ENCODE data around the gene ETNPPL.

ETNPPL gene

GRCh38 chr4:108763986-108764385 is 1.1 kb upstream of the ETNPPL start:
- Histone ChIP-seq H3K27me3 (ENCODE audit: insufficient read depth, low read length, poor library complexity) (peaks cover 7% of the 10 kb centered on the region), H3K27ac (ENCODE audit: low read length) (no peak overlapping the region), H2AFZ (ENCODE audit: low read depth, low read length) (no peak overlapping the region), H3K9ac (ENCODE audit: low read depth, low read length) (no peak overlapping the region), H3K9me3 (ENCODE audit: insufficient read depth, low read length, severe bottlenecking) (peaks cover 4% of the 10 kb centered on the region), H3K79me2 (ENCODE audit: insufficient read depth, low read length) (no peaks in the 10 kb centered on the region), H4K20me1 (ENCODE audit: insufficient read depth, low read length) (no peaks in the 10 kb centered on the region), H3K4me3 (ENCODE audit: low read depth in 1 of 2, low read length in 2 of 2) (no peak overlapping the region), H3K4me2 (ENCODE audit: insufficient read depth, low read length) (no peak overlapping the region), H3K4me1 (ENCODE audit: insufficient read depth, low read length) (peaks cover 13% of the 10 kb centered on the region), H3K36me3 (ENCODE audit: insufficient read depth, low read length) (no peaks in the 10 kb centered on the region)
- TF ChIP-seq EZH2 (IDR thresholded peaks at IDR 0.05; ENCODE audit: borderline replicate concordance, low read depth, low read length, severe bottlenecking) = no peak
- no peak for TF ChIP-seq CTCF (IDR thresholded peaks at IDR 0.05; ENCODE audit: borderline replicate concordance, extremely low read depth, low read length, poor library complexity, severe bottlenecking)
- ATAC-seq (ENCODE audit: insufficient read depth, low read depth) (no peak), DNase-seq (no peak)

GRCh38 chr4:108763226-108763593 is 357 bp upstream of the ETNPPL start:
- Histone ChIP-seq H3K79me2 (ENCODE audit: insufficient read depth, low read length) (no peaks in the 10 kb centered on the region), H3K9me3 (ENCODE audit: insufficient read depth, low read length, severe bottlenecking) (peaks cover 4% of the 10 kb centered on the region), H3K36me3 (ENCODE audit: insufficient read depth, low read length) (no peaks in the 10 kb centered on the region), H4K20me1 (ENCODE audit: insufficient read depth, low read length) (no peaks in the 10 kb centered on the region), H3K9ac (ENCODE audit: low read depth, low read length) (no peak overlapping the region), H3K4me2 (ENCODE audit: insufficient read depth, low read length) (no peak overlapping the region), H2AFZ (ENCODE audit: low read depth, low read length) (no peak overlapping the region), H3K27ac (ENCODE audit: low read length) (no peak overlapping the region), H3K4me3 (ENCODE audit: low read depth in 1 of 2, low read length in 2 of 2) (no peak overlapping the region), H3K27me3 (ENCODE audit: insufficient read depth, low read length, poor library complexity) (peaks cover 7% of the 10 kb centered on the region), H3K4me1 (ENCODE audit: insufficient read depth, low read length) (peaks cover 13% of the 10 kb centered on the region)
- ATAC-seq (ENCODE audit: insufficient read depth, low read depth) (no peak), DNase-seq (no peak)
- no peak for TF ChIP-seq EZH2 (IDR thresholded peaks at IDR 0.05; ENCODE audit: borderline replicate concordance, low read depth, low read length, severe bottlenecking)
- no peak for TF ChIP-seq CTCF (IDR thresholded peaks at IDR 0.05; ENCODE audit: borderline replicate concordance, extremely low read depth, low read length, poor library complexity, severe bottlenecking)

- peaks cover 13% of the 10 kb centered on the region for H3K4me1 ChIP-seq (ENCODE audit: insufficient read depth, low read length)
- no peak overlapping the region for H2AFZ ChIP-seq (ENCODE audit: low read depth, low read length)
- no peaks in the 10 kb centered on the region for H4K20me1 ChIP-seq (ENCODE audit: insufficient read depth, low read length)
- no peaks in the 10 kb centered on the region for H3K79me2 ChIP-seq (ENCODE audit: insufficient read depth, low read length)
- H3K9me3 ChIP-seq (ENCODE audit: insufficient read depth, low read length, severe bottlenecking) = no peaks in the 10 kb centered on the region
- H3K27me3 ChIP-seq (ENCODE audit: insufficient read depth, low read length, poor library complexity) = peaks cover 7% of the 10 kb centered on the region
- no peak overlapping the region for H3K9ac ChIP-seq (ENCODE audit: low read depth, low read length)
- H3K27ac ChIP-seq (ENCODE audit: low read length) = no peak overlapping the region
- no peak for DNase-seq
- H3K4me2 ChIP-seq (ENCODE audit: insufficient read depth, low read length) = no peak overlapping the region
- no peaks in the 10 kb centered on the region for H3K36me3 ChIP-seq (ENCODE audit: insufficient read depth, low read length)
- no peak overlapping the region for H3K4me3 ChIP-seq (ENCODE audit: low read depth in 1 of 2, low read length in 2 of 2)
- ATAC-seq (ENCODE audit: insufficient read depth, low read depth) = no peak
- no peak for TF ChIP-seq EZH2 (IDR thresholded peaks at IDR 0.05; ENCODE audit: borderline replicate concordance, low read depth, low read length, severe bottlenecking)
- TF ChIP-seq CTCF (IDR thresholded peaks at IDR 0.05; ENCODE audit: borderline replicate concordance, extremely low read depth, low read length, poor library complexity, severe bottlenecking) = no peak
These were observed 4.4 kb downstream of the ETNPPL start for GRCh38 chr4:108758498-108758897.

- H3K9ac ChIP-seq (ENCODE audit: low read depth, low read length) = no peak overlapping the region
- no peaks in the 10 kb centered on the region for H3K9me3 ChIP-seq (ENCODE audit: insufficient read depth, low read length, severe bottlenecking)
- H3K27me3 ChIP-seq (ENCODE audit: insufficient read depth, low read length, poor library complexity) = no peaks in the 10 kb centered on the region
- H3K36me3 ChIP-seq (ENCODE audit: insufficient read depth, low read length) = no peaks in the 10 kb centered on the region
- H2AFZ ChIP-seq (ENCODE audit: low read depth, low read length) = no peak overlapping the region
- H3K27ac ChIP-seq (ENCODE audit: low read length) = no peak overlapping the region
- no peak for ATAC-seq (ENCODE audit: insufficient read depth, low read depth)
- H3K4me2 ChIP-seq (ENCODE audit: insufficient read depth, low read length) = no peak overlapping the region
- no peak for DNase-seq
- no peaks in the 10 kb centered on the region for H3K4me1 ChIP-seq (ENCODE audit: insufficient read depth, low read length)
- no peak for TF ChIP-seq EZH2 (IDR thresholded peaks at IDR 0.05; ENCODE audit: borderline replicate concordance, low read depth, low read length, severe bottlenecking)
- no peak for TF ChIP-seq CTCF (IDR thresholded peaks at IDR 0.05; ENCODE audit: borderline replicate concordance, extremely low read depth, low read length, poor library complexity, severe bottlenecking)
- H3K4me3 ChIP-seq (ENCODE audit: low read depth in 1 of 2, low read length in 2 of 2) = no peak overlapping the region
- H3K79me2 ChIP-seq (ENCODE audit: insufficient read depth, low read length) = no peaks in the 10 kb centered on the region
- H4K20me1 ChIP-seq (ENCODE audit: insufficient read depth, low read length) = no peaks in the 10 kb centered on the region
These were observed 8.5 kb downstream of the ETNPPL start for GRCh38 chr4:108754327-108754726.

Data from DND-41 (cell line).